Activated CD8-positive, alpha-beta memory T cell treated with anti-CD3 and anti-CD28 coated beads, Interleukin-2, amount 10 ng/mL, durations not matched to agents 7 days and 5 days (primary cell): Measurements from ENCODE around the gene STON2. TPM values are rescaled to one million over a fixed set of nuclear protein-coding genes. Genes with fewer than 3 reads are reported as not detected.

Source experiments
- ATAC-seq: fragments of 150-1000 bp; cut with Tn5 transposase; one replicate; pipeline ENCODE4 v1.10.0; 2021; ENCODE audit warnings: moderate library complexity
- CTCF ChIA-PET: fragments of 350-600 bp; sonication (Branson Sonifier 250); formaldehyde crosslinking; loops from one replicate; lab custom pipeline; 2021; ENCODE audit warnings: antibody characterized with exemption; lab: Charles Lee
- DNase-seq: peaks from one replicate; pipeline ENCODE4 v3.0.0-alpha.2; 2020
- H3K27ac Mint-ChIP-seq: one replicate; pipeline ENCODE4 v1.8.0; 2021; ENCODE audit warnings: mild to moderate bottlenecking, mixed read lengths
- H3K27me3 Mint-ChIP-seq: one replicate; pipeline ENCODE4 v1.8.0; 2021; ENCODE audit warnings: mixed read lengths
- H3K36me3 Mint-ChIP-seq: one replicate; pipeline ENCODE4 v1.8.0; 2021; ENCODE audit warnings: mild to moderate bottlenecking, mixed read lengths
- H3K4me1 Mint-ChIP-seq: one replicate; pipeline ENCODE4 v1.8.0; 2021; ENCODE audit warnings: mixed read lengths
- H3K4me3 Mint-ChIP-seq: one replicate; pipeline ENCODE4 v1.8.0; 2021; ENCODE audit warnings: mild to moderate bottlenecking, moderate library complexity, mixed read lengths
- H3K9me3 Mint-ChIP-seq: one replicate; pipeline ENCODE4 v1.8.0; 2022; ENCODE audit warnings: low read depth, mixed read lengths
- total RNA-seq, 2 experiments: library from RNA; stranded (reverse); gene quantifications; one replicate each; pipeline ENCODE4 v1.2.3, GENCODE V29; 2021

Gene STON2
- total RNA-seq, 2 experiments from 2014 or later: 0.20 to 0.66 TPM

GRCh38 chr14:81286574-81287370 lies 113.4 kb downstream of the STON2 start:
- DNase-seq (no peak), ATAC-seq (no peak)
- no peaks in the 10 kb centered on the region for H3K4me1 Mint-ChIP-seq
- H3K36me3 Mint-ChIP-seq: no peaks in the 10 kb centered on the region
- CTCF ChIA-PET: no interaction called here
- H3K27me3 Mint-ChIP-seq: peaks cover 20% of the 10 kb centered on the region
- no peak overlapping the region for H3K27ac Mint-ChIP-seq
- no peaks in the 10 kb centered on the region for H3K9me3 Mint-ChIP-seq
- H3K4me3 Mint-ChIP-seq: no peak overlapping the region

- H3K27ac Mint-ChIP-seq: no peak overlapping the region
- H3K4me1 Mint-ChIP-seq: no peaks in the 10 kb centered on the region
- CTCF ChIA-PET: no interaction called here
- DNase-seq (no peak), ATAC-seq (no peak)
- H3K9me3 Mint-ChIP-seq: no peaks in the 10 kb centered on the region
- peaks cover 18% of the 10 kb centered on the region for H3K27me3 Mint-ChIP-seq
- no peaks in the 10 kb centered on the region for H3K36me3 Mint-ChIP-seq
- H3K4me3 Mint-ChIP-seq: no peak overlapping the region
These were observed 114.9 kb downstream of the STON2 start for GRCh38 chr14:81285245-81285644.

GRCh38 chr14:81281332-81281731 lies 118.8 kb downstream of the STON2 start:
- Mint-ChIP-seq H3K27me3 (peaks cover 10% of the 10 kb centered on the region), H3K27ac (no peak overlapping the region), H3K9me3 (no peaks in the 10 kb centered on the region), H3K36me3 (no peaks in the 10 kb centered on the region), H3K4me3 (no peak overlapping the region), H3K4me1 (no peaks in the 10 kb centered on the region)
- ATAC-seq (no peak), DNase-seq (no peak)
- CTCF ChIA-PET: no interaction called here

- ATAC-seq (no peak), DNase-seq (no peak)
- H3K27ac Mint-ChIP-seq: no peak overlapping the region
- H3K4me3 Mint-ChIP-seq: no peak overlapping the region
- H3K9me3 Mint-ChIP-seq: no peaks in the 10 kb centered on the region
- H3K4me1 Mint-ChIP-seq: no peaks in the 10 kb centered on the region
- H3K36me3 Mint-ChIP-seq: no peaks in the 10 kb centered on the region
- H3K27me3 Mint-ChIP-seq: peaks cover 13% of the 10 kb centered on the region
- CTCF ChIA-PET: no interaction called here
These were observed 119.9 kb downstream of the STON2 start for GRCh38 chr14:81280136-81280791.

DNA sequence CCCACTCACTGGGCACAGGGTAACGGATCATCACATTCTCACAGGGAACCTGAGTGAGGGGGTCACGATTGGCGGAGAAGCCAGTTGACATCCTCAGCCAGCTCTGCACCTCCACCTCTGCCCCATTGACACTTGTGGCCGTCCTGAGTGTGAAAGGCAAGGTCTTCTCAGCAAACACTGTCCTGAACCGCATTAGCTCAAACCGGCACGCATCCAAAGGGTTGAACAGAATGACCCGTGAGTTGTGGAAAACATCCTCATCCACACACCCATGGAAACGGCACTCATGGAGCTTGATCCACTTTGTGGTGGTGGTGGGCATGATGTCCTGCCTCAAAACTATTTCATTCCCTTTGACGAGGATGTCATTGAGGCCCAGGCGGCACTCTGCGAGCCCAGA lies 123.0 kb downstream of the STON2 start:
- Mint-ChIP-seq H3K4me3 (no peak overlapping the region), H3K9me3 (no peaks in the 10 kb centered on the region), H3K27me3 (peaks cover 16% of the 10 kb centered on the region), H3K27ac (no peak overlapping the region), H3K36me3 (no peaks in the 10 kb centered on the region), H3K4me1 (no peaks in the 10 kb centered on the region)
- ATAC-seq (no peak), DNase-seq (no peak)
- CTCF ChIA-PET: no interaction called here

- ATAC-seq (no peak), DNase-seq (no peak)
- H3K9me3 Mint-ChIP-seq: no peaks in the 10 kb centered on the region
- no peaks in the 10 kb centered on the region for H3K36me3 Mint-ChIP-seq
- H3K4me1 Mint-ChIP-seq: no peaks in the 10 kb centered on the region
- peaks cover 16% of the 10 kb centered on the region for H3K27me3 Mint-ChIP-seq
- no peak overlapping the region for H3K27ac Mint-ChIP-seq
- no peak overlapping the region for H3K4me3 Mint-ChIP-seq
- CTCF ChIA-PET: no interaction called here
These were observed 123.8 kb downstream of the STON2 start for GRCh38 chr14:81276073-81277069.

- CTCF ChIA-PET: no interaction called here
- Mint-ChIP-seq H3K9me3 (no peaks in the 10 kb centered on the region), H3K4me1 (no peaks in the 10 kb centered on the region), H3K4me3 (no peak overlapping the region), H3K36me3 (no peaks in the 10 kb centered on the region), H3K27ac (no peak overlapping the region), H3K27me3 (peaks cover 16% of the 10 kb centered on the region)
- no peak for ATAC-seq
- no peak for DNase-seq
These were observed 124.6 kb downstream of the STON2 start for GRCh38 chr14:81275305-81276072.

DNA sequence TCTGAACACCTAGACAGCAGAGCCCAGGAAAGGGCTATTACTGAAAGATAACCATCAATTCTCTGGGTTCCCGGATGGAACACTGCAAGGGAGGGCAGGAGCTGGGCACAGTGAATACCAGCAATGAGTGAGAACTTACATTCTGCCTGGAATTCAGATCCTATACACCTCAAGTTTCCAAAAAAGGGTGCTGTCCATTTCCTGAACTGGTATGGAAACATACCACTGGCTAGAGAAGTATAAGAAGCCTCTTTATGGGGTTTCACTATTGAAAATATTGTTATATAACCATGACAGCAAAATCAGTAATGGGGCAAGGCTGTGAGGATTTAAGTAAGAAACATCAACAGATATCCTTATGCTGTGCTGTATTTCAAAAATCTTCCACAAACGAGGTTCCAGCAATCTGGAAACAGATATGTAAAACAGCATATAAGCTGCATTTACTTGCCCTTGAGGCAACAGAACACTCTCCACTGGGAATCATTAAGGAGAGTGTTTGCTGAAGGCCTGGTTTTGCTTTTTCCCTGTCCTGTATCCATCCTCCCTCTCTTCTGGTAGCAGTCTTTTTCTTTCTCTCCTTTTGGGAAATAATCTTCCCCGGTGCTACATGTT lies 126.1 kb downstream of the STON2 start:
- Mint-ChIP-seq H3K4me3 (no peak overlapping the region), H3K4me1 (peaks cover 1% of the 10 kb centered on the region), H3K27ac (no peak overlapping the region), H3K36me3 (no peaks in the 10 kb centered on the region), H3K9me3 (no peaks in the 10 kb centered on the region), H3K27me3 (peaks cover 14% of the 10 kb centered on the region)
- CTCF ChIA-PET: interaction anchor here (7.5 kb wide), 1 partner anchor 179 kb away, joined by 105 read pairs; no protein-coding TSS in a partner anchor
- ATAC-seq (no peak), DNase-seq (no peak)

- no peaks in the 10 kb centered on the region for H3K36me3 Mint-ChIP-seq
- no peaks in the 10 kb centered on the region for H3K9me3 Mint-ChIP-seq
- H3K4me1 Mint-ChIP-seq: peaks cover 3% of the 10 kb centered on the region
- DNase-seq (no peak), ATAC-seq (no peak)
- CTCF ChIA-PET: interaction anchor here (3.0 to 7.5 kb wide), 2 partner anchors 180 to 191 kb away, joined by 16 to 105 read pairs; no protein-coding TSS in a partner anchor
- no peak overlapping the region for H3K4me3 Mint-ChIP-seq
- H3K27me3 Mint-ChIP-seq: peaks cover 19% of the 10 kb centered on the region
- no peak overlapping the region for H3K27ac Mint-ChIP-seq
These were observed 126.6 kb downstream of the STON2 start for GRCh38 chr14:81273521-81273920.

DNA sequence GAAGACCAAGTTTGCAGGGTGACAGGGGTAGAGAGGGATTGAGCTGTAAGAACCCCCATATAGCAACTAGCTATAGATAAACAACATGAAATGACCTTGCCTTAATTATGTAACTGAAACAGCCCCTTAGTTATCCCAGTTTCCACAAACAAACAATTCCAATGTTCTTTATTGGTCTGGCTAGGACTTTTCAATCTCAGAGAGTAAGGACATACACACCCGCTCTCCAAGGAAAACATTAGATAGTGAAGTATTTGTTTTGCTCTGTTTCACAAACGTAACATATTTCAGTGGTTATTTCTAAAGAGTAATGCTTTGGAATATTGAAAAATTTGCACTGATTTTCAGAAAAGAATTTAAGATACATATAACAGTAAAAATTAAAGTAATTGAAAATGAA lies 127.8 kb downstream of the STON2 start:
- Mint-ChIP-seq H3K9me3 (no peaks in the 10 kb centered on the region), H3K27me3 (peaks cover 30% of the 10 kb centered on the region), H3K27ac (no peak overlapping the region), H3K4me1 (peaks cover 13% of the 10 kb centered on the region), H3K36me3 (no peaks in the 10 kb centered on the region), H3K4me3 (no peak overlapping the region)
- DNase-seq (no peak), ATAC-seq (no peak)
- CTCF ChIA-PET: interaction anchor here (0.8 to 7.5 kb wide), 3 partner anchors 49 to 192 kb away, joined by 3 to 105 read pairs (median 16); no protein-coding TSS in a partner anchor

- ATAC-seq (no peak), DNase-seq (no peak)
- CTCF ChIA-PET: interaction anchor here (0.9 to 7.5 kb wide), 8 partner anchors 8 to 195 kb away, joined by 3 to 105 read pairs (median 4); partner anchors contain the start of gene GTF2A1
- peaks cover 13% of the 10 kb centered on the region for H3K4me1 Mint-ChIP-seq
- no peaks in the 10 kb centered on the region for H3K36me3 Mint-ChIP-seq
- H3K27ac Mint-ChIP-seq: no peak overlapping the region
- H3K4me3 Mint-ChIP-seq: no peak overlapping the region
- H3K9me3 Mint-ChIP-seq: no peaks in the 10 kb centered on the region
- peaks cover 41% of the 10 kb centered on the region for H3K27me3 Mint-ChIP-seq
These were observed 130.1 kb downstream of the STON2 start for GRCh38 chr14:81269979-81270375.
